ENCODE results near the gene VPS13D. TPM values are rescaled to one million over a fixed set of nuclear protein-coding genes. Genes with fewer than 3 reads are reported as not detected.
"Not testable (repeated sequence)": the region's sequence is repeated elsewhere in the genome, so short reads cannot be mapped to it uniquely, and the experiment has no call there.

VPS13D gene
- total and polyA plus RNA-seq, 3 donors from 2014 or later = 51.9 to 125 (median 86.8) TPM

DNA sequence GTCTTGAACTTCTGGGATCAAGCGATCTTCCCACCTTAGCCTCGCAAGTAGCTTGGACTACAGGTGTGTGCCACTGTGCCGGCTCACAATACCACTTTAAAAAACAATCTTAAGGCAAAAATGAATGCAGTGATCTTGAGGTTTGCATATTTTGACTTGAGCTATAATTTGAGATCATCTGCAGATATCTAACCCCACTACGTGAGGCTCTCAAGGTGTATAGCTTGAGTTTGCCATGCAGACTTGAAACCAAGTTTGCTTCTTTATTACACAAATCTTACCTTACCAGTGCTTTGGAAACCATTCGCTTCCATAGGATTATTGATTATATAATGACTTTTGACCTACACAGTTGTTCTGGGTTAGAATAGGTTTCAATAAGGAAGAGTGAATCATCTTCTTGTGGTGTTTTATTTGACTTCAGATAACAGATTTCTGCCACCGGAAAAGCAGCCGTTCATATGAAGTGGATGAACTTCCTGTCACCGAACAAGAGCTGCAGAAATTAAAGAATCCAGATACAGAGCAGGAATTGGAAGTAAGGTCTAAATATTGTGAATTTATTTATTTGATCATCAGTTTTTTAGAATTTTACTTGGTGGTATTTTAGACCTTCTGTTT, 155.1 kb downstream of the VPS13D start:
- H3K36me3 ChIP-seq (ENCODE audit: low read depth, missing control alignments) = no peaks in the 10 kb centered on the region
- no peaks in the 10 kb centered on the region for H3K27me3 ChIP-seq
- no peaks in the 10 kb centered on the region for H3K4me1 ChIP-seq
- no peak overlapping the region for H3K27ac ChIP-seq
- no peaks in the 10 kb centered on the region for H3K9me3 ChIP-seq
- intact Hi-C loops (cut with DNase I; ENCODE audit: low total_unique reads) = no loop called here
- 90 to 93% methylated on average over 8 of the region's 8 CpGs for WGBS, 2 donors
- no peak for TF ChIP-seq POLR2A (IDR thresholded peaks at IDR 0.05)
- TF ChIP-seq, protein P1, sequence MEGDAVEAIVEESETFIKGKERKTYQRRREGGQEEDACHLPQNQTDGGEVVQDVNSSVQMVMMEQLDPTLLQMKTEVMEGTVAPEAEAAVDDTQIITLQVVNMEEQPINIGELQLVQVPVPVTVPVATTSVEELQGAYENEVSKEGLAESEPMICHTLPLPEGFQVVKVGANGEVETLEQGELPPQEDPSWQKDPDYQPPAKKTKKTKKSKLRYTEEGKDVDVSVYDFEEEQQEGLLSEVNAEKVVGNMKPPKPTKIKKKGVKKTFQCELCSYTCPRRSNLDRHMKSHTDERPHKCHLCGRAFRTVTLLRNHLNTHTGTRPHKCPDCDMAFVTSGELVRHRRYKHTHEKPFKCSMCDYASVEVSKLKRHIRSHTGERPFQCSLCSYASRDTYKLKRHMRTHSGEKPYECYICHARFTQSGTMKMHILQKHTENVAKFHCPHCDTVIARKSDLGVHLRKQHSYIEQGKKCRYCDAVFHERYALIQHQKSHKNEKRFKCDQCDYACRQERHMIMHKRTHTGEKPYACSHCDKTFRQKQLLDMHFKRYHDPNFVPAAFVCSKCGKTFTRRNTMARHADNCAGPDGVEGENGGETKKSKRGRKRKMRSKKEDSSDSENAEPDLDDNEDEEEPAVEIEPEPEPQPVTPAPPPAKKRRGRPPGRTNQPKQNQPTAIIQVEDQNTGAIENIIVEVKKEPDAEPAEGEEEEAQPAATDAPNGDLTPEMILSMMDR (IDR thresholded peaks at IDR 0.05) = no peak
- DNase-seq = no peak
- H3K4me3 ChIP-seq = no peak overlapping the region

DNA sequence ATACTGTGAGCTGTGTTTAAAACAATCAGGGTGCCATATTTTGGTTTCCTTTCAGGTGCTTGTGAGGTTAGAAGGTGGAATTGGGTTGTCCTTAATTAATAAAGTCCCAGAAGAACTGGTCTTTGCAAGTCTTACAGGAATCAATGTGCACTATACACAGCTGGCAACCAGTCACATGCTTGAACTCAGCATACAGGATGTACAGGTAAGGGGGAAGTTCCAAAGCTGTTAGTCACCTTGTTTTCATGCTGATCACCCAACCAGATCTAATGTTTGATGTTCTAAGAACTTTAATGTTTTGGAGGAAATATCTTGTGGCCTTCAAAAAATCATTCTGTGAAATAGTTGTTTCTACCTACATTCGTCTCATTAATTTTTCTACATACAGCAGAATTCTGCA, 156.3 kb downstream of the VPS13D start:
- no peaks in the 10 kb centered on the region for H3K27me3 ChIP-seq
- 98 to 100% methylated on average over 1 of the region's 1 CpG for WGBS, 2 donors
- no peak overlapping the region for H3K4me3 ChIP-seq
- no peak for TF ChIP-seq POLR2A (IDR thresholded peaks at IDR 0.05)
- TF ChIP-seq, protein P1 (IDR thresholded peaks at IDR 0.05) = no peak
- no peak overlapping the region for H3K27ac ChIP-seq
- intact Hi-C loops (cut with DNase I; ENCODE audit: low total_unique reads) = no loop called here
- no peak for DNase-seq
- no peaks in the 10 kb centered on the region for H3K9me3 ChIP-seq
- H3K36me3 ChIP-seq (ENCODE audit: low read depth, missing control alignments) = no peaks in the 10 kb centered on the region
- H3K4me1 ChIP-seq = no peaks in the 10 kb centered on the region

DNA sequence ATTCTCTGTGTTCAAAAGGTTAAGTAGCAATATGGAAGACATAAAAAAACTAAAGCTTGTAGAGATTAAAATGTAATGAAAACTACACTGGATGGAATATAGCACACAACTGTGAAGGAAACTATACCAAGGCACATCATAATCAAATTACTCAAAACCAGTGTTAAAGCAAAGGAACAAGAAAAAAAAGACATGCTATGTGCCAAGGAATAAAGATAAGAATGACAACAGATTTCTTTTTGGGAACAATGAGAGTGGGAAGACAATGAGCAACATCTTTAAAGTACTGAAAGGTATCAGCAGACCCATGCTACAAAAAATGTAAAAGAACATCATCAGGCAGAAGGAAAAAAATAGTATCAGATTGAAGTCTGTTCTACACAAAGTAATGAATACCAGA, 157.8 kb downstream of the VPS13D start:
- no peaks in the 10 kb centered on the region for H3K9me3 ChIP-seq
- TF ChIP-seq, protein P1 (IDR thresholded peaks at IDR 0.05) = no peak
- H3K36me3 ChIP-seq (ENCODE audit: low read depth, missing control alignments) = no peaks in the 10 kb centered on the region
- H3K4me3 ChIP-seq = no peak overlapping the region
- intact Hi-C loops (cut with DNase I; ENCODE audit: low total_unique reads) = no loop called here
- H3K27ac ChIP-seq = no peak overlapping the region
- no peak for DNase-seq
- no peaks in the 10 kb centered on the region for H3K4me1 ChIP-seq
- H3K27me3 ChIP-seq = no peaks in the 10 kb centered on the region

DNA sequence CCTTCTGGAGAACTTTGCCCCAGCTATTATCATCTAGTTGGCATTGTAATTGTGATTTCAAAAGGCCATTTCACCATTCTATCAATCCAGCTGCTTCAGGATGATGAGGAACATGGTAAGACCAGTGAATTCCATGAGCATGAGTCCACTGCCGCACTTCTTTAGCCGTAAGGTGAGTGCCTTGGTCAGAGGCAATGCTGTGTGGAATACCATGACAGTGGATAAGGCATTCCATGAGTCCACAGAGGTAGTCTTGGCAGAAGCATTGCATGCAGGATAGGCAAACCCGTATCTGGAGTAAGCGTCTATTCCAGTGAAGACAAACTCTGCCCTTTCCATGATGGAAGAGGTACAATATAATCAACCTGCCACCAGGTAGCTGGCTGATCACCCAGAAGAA, 160.5 kb downstream of the VPS13D start:
- WGBS, 2 donors = 95 to 98% methylated on average over 4 of the region's 4 CpGs
- intact Hi-C loops (cut with DNase I; ENCODE audit: low total_unique reads) = not testable (repeated sequence)

DNA sequence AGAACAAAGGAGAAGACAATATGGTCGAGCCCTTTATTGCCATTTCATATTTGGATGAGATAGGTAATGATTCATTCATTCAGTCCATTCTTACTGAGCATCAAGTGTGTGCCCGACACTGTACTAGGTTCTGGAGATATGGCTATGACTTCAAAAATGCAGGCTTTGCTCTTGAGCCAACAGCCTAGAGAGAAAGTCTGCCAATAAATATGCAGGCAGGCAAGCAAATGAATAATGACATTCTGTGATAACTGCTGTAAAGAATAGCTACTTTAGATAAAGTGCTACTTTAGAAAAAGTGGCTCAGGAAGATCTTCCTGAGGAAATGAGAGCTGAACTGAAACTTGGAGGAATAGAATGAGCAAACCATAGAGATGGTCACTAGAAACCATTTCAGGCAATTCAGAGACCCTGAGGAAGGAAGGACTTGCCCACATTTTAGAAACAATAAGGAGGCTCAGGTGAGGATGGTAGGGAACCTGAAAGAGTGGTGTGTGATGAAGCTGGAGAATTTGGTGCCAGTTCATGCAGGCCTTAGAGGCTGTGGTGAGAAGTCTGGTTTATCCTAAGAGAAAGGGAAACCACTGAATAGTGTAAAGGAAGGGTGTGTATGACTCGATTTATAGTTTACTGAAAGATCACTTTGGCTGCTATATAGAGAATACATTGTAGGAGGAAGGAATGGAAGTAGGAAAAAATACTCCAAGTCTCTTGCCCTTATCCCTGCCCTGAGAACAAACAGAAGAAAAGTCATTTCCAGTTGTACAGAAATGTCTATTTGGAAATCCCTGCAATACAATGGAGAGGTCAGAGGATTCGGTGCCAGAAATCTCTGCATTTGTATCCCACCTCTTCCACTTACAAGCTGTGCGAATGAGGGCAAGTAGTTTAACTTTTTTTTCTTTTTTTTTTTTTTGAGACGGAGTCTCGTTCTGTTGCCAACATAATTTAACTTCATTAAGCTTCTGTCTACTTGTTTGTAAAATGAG, 167.9 kb downstream of the VPS13D start:
- no peak overlapping the region for H3K27ac ChIP-seq
- H3K36me3 ChIP-seq (ENCODE audit: low read depth, missing control alignments) = no peaks in the 10 kb centered on the region

More for the DNA sequence above, 160.5 kb downstream of the VPS13D start:
- DNase-seq; H3K9me3 ChIP-seq; H3K4me1 ChIP-seq; H3K4me3 ChIP-seq; H3K27me3 ChIP-seq; H3K36me3 ChIP-seq (ENCODE audit: low read depth, missing control alignments); H3K27ac ChIP-seq: not testable (repeated sequence)

More for the DNA sequence above, 167.9 kb downstream of the VPS13D start:
- TF ChIP-seq, protein P1 (IDR thresholded peaks at IDR 0.05) = no peak
- no peak for TF ChIP-seq POLR2A (IDR thresholded peaks at IDR 0.05)
- DNase-seq = no peak
- Histone ChIP-seq H3K4me1 (peaks cover 14% of the 10 kb centered on the region), H3K27me3 (no peaks in the 10 kb centered on the region), H3K4me3 (no peak overlapping the region), H3K9me3 (no peaks in the 10 kb centered on the region)
- intact Hi-C loops (cut with DNase I; ENCODE audit: low total_unique reads) = no loop called here
- WGBS, 2 donors = 78 to 83% methylated on average over 7 of the region's 7 CpGs

All from testis (tissue), 3 donors.